ENCODE measurements around the gene E2F3.
"Not testable (repeated sequence)": the region's sequence is repeated elsewhere in the genome, so short reads cannot be mapped to it uniquely, and the experiment has no call there.

E2F3 gene

DNA sequence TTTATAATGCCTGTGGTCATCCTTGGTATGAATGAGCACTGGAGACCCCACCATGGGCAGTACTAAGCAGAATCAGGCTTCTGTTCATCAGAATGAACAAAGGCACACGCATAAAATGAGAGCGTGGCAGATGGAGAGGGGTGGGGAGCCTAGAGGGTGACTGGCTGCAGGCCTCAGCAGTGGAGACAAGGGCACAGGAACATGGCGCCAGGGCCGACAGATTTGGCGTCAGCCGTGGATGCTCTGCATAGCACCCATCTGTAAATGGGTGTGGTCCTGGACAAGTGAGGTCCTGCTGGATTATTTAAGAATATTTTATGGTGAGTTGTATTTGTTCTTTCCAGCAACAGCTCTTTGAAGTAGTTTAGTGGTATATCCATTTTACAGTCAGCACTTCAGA, 33.1 kb downstream of the E2F3 start:
- DNase-seq, result no peak

DNA sequence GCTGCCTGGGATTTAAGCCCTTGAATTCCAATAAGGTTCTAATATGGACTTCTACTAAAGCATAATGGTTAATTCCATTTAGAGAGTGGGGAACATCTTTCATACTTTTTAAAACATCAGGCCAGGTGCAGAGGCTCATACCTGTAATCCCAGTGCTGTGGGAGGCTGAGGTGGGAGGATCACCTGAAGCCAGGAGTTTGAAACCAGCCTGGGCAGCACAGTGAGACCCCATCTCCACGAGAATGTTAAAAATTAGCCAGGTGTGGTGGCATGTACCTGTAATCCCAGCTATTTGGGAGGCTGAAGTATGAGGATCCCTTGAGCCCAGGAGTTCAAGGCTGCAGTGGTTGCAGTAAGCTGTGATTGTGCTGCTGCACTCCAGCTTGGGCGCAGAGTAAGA, 35.0 kb downstream of the E2F3 start:
- no peak for DNase-seq

- DNase-seq, result no peak
Observed at GRCh38 chr6:20437639-20438038, 36.0 kb downstream of the E2F3 start.

- DNase-seq, result peak; percentile 2
Observed at GRCh38 chr6:20438462-20439070, 36.9 kb downstream of the E2F3 start.

DNA sequence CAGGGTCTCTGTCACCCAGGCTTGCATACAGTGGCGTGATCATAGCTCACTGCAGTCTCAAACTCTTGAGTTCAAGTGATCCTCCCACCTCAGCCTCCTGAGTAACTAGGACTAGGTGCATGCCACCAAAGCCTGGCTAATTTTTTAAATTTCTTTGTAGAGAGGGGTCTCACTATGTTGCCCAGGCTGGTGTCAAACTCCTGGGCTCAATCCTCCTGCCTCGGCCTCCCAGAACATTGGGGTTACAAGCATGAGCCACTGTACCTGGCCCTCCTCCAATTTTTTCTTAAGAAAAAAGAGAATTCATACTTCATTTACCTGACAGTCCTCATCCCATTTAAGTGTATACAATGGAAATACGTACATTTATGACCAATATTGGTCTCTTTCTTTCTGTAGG, 37.9 kb downstream of the E2F3 start:
- no peak for DNase-seq

- no peak for DNase-seq
Observed at GRCh38 chr6:20440296-20440695, 38.6 kb downstream of the E2F3 start.

DNA sequence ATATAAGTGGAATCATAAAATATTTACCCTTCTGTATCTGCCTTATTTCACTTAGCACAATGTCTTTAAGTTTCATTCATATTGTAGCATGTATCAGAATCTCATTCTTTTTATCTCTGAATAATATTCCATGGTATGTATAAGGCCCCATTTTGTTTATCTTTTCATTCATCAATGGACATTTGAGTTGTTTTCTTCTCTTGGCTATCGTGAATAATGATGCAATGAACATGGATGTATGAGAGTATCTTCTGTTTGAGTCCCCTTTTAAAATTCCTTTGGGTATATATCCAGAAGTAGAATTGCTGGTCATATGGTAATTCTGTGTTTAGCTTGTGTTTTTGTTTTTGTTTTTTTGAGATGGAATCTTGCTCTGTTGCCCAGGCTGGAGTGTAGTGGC, 39.6 kb downstream of the E2F3 start:
- no peak for DNase-seq

- DNase-seq, result no peak
Observed at GRCh38 chr6:20441921-20442320, 40.2 kb downstream of the E2F3 start.

DNA sequence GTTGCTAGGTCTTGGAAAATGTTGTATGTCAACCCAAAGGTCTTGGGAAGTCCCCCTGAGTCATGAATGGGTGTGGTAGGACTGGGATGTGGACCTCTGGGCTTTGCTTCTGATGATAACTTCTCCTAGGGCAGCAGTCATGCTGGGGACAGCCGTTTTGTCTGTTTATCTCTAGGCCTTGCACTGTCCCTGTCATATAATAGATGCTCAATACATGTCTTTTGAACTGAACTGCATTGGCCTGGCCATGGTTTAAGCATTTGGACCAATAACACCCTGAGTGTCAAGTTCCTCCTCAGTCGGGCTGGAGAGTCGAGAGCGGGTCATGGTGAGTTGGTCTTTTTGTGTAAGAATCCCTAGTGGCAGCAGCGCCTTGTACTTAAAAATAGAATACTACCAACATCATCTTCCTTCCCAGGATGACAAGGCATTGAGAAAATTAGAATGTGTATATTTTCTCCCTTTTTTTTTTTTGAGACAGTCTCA, 43.1 kb downstream of the E2F3 start:
- no peak for DNase-seq

GRCh38 chr6:20447157-20447556, 45.5 kb downstream of the E2F3 start:
- no peak for DNase-seq

DNA sequence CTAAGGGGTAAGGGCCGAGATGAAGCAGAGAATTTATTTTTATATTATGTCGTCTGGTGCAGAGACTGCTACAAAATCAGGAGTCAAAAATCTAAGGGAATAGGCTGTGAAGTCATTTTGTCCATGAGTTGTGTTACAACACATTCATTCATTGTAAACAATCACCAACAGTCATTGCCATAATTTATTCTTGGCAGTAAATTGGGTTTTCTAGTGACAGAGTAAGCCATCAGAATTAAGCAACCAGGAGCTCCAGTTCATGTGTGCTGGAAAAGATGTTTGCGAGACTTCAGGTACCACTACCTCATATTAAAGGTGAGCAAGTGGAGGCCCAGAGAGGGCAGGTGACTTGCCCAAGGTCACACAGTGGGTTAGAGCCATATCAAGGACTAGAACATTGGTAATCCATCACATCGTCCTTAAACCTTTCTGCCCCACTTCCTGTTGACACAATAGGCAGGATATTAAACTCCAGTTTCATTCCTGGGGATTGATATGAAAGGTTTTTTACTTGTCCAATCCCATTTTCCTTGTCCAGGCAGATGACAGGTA, 46.0 kb downstream of the E2F3 start:
- DNase-seq, result no peak

DNA sequence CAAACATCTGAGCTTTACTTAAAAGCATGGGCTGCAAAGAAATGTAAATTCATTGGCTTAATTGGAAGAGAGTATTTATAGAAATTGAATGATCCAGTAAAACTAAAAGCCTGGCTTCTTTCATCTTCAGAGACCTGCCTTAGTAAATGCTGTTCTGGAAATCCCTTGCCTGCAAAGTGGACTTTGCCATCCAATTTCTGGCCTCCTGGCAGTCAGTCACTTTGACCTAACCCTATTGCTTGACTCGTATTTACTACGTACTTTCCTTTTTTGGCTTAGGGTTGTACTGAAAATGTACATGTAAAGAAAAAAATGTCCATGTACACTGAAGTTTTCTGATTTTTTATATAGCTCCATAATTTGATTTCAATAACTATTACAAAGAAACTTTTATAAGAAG, 47.1 kb downstream of the E2F3 start:
- no peak for DNase-seq

DNA sequence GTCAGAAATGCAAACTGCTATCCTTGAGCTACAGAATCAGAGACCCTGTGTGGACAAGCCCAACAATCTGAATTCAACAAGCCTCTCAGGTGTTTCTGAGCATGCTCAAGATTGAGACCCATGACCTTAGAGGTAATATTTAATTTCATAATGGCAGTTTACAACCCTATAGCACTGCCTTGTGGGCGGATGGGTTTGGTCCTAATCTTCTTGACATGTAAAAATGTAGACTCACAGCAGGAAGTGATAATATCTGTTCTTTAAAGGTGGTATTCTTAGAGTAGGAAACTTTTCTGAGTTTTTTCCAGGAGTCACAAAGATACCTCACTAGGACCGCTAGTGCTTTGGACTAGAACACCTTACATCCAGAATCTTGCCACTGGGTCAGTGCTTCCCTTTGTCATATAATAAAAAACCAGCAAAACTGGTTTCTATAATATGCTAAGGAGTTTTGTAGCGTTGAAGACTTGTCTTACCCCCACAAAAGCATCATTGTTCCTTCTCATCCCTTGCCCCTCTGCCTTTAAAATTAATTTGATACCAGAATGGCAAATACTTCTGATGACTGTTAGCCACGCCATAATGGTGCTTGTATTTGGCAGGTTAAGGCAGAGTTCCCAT, 52.6 kb downstream of the E2F3 start:
- DNase-seq, result no peak

DNA sequence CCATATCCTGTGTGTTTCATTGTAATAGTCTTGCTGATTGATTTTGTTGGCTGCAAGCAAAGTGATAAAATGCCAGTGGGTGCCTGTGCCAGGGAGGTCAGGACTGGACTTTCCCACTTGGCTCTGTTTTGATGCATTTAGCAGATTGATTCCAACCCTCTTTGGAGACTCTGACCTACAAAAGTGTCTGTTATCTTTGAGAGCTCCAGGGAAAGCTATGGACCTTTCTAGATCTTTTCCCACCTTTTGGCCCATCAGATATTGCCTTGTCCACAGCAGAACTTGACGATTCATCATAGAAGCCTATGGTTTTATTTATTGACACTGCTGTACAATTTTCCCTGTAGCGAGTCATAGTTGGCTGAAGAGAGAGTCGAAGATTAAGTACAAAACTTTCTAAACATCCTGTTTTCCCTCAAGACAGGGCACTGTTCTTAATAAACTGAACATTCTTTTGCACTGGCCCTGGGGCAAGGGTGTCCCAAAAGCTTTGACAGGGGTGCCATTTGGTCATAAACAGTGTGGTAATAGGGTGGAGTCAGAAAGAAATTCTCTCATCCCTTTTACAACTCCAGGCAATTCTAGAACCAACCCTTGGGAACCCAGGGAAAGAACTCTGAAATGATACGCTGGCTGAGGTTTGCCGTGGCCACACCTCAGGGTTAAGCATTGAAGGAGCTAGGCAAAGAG, 53.7 kb downstream of the E2F3 start:
- DNase-seq, result no peak

DNA sequence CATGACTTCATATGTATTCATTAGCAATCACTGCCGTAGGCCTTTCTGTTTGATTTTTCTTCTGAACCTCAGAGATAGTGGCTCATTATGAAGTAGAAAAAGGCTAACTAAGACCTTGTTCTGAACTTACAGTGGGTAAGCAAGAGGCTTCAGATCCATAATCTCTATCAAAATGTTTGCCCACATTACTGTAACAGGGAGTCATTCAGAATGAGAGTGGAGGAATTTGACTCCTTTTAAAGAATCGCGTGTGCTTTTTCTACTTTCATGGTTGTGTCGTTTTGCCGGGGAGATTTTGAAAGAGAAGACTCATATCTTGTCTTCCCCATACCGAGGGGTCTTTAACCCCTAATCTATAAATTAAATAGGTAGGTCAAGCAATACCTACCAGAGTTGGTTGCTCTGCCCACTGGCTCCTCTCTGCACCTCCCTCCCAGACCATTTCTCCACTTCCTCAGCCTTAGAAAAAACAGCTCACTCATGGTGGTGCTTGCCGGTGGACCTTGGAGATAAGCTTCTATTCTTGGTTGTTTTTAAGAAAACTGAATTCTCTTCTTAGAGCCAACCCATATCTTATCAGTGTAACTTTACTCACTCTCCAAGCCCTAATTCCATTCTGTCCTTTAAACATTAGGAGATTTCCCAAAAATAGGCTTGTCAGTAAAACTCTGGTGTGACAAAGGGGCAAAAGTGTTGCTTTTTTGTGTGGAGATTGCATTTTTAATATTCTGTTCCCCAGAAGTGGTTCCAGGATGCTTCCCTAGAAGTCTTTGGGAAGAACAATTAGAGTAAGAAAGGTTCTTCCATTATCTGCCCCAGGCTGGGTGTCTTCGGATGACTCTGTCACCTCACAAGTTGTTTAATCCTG, 56.6 kb downstream of the E2F3 start:
- no peak for DNase-seq

- no peak for DNase-seq
Observed at GRCh38 chr6:20459682-20460081, 58.0 kb downstream of the E2F3 start.

DNA sequence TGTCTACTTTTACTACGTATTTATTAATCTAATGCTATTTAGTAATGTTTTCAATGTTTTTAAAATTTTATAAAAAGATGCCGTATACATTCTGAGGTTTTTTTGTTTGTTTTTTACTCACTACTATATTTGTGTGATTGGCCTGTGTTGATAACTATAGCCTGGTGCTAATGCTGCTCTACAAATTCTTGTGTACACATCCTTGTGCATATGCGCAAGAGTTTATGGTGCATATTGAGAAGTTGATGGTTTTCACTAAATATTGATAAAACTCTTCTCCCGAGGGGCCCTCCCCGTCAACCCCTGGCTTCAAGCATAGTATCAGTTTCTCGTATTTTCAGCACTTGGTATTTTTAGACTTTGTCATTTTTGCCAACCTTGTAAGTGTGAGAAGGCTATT, 59.9 kb downstream of the E2F3 start:
- DNase-seq, result no peak

- DNase-seq, result no peak
Observed at GRCh38 chr6:20463396-20463795, 61.7 kb downstream of the E2F3 start.

DNA sequence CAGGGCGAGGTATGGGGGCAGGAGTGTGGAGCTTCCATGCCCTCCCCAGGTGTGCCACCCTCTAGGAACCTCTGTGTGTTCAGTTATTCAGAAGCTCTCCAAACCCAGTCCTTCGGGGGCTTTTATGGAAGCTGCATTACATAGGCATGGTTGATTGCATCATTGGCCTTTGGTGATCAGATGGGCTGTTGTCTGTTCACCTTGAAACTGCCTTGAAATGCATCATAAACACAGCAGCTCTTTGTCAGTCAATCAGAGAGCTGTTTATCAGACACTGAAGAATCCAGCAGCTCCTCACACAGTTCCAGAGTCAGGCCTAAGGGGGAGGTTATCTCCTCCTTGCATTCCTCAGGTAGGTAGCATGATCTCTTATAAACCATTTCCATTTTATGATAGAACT, 62.4 kb downstream of the E2F3 start:
- DNase-seq, result no peak

- DNase-seq, result no peak
Observed at GRCh38 chr6:20464847-20465246, 63.2 kb downstream of the E2F3 start.

- DNase-seq, result not testable (repeated sequence)
Observed at GRCh38 chr6:20465616-20466015, 63.9 kb downstream of the E2F3 start.

DNA sequence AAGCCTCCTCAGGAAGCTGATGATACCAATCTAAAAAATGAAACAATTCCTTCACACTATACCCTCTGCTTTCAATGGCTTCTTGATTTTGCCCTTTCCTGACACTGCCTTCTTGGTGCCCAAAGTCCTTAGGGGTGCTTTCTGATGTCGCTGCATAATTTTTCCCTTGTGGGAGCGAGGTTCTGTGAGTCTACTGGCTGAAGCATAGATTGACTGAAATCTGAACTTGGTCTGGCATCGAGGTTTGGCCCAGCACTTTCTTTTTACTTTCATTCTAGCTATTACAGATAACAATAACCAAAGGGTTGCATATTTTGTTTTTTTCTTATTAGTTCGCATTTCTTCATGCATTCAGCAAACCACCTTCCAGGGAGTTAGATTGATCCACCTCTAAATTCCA, 65.8 kb downstream of the E2F3 start:
- no peak for DNase-seq

- no peak for DNase-seq
Observed at GRCh38 chr6:20468209-20468608, 66.5 kb downstream of the E2F3 start.

Measured in NCI-H2227 treated with DMSO at 0.1 percent for 48 hours (cell line).